SK-N-SH (cell line): ENCODE results near the gene CFAP58. TPM values are rescaled to one million over a fixed set of nuclear protein-coding genes. Genes with fewer than 3 reads are reported as not detected.

ENCODE experiments used
- CTCF ChIA-PET: fragments of 300-600, 350-600 bp; formaldehyde crosslinking; extraction: SDS; loops from one replicate; lab custom pipeline; 2021; lab: Yijun Ruan, JAX
- POLR2A ChIA-PET: fragments of 350-600 bp; sonication (Branson Sonifier 250); formaldehyde crosslinking; extraction: SDS; loops from one replicate; lab custom pipeline; 2020; ENCODE audit warnings: antibody characterized with exemption, inconsistent platforms; lab: Yijun Ruan, JAX
- DNase-seq: peaks from one replicate; pipeline ENCODE4 v3.0.0; 2012
- H2AFZ ChIP-seq: fragments of 200-600 bp; sonication (generic); 2 replicates; pipeline ENCODE4 v1.8.1; 2016; ENCODE audit warnings: antibody characterized with exemption, mild to moderate bottlenecking, low read depth
- H3F3A ChIP-seq: fragments of 200-600 bp; sonication (generic); replicated peaks from 2 replicates; pipeline ENCODE3; 2016; ENCODE audit warnings: antibody characterized with exemption, mild to moderate bottlenecking; ENCODE audit not compliant: insufficient read depth
- H3K27ac ChIP-seq, 2 experiments: fragments of 200-500 bp in 1 of 2; fragments of 200-600 bp in 1 of 2; sonication (Bioruptor generic) in 1 of 2; sonication (generic), shearing (Covaris generic) in 1 of 2; 2 replicates each; pipeline versions ENCODE4 v1.5.1 to v1.6.1; 2014 to 2016; ENCODE audit warnings: low read depth in 2 of 2, inconsistent platforms in 1 of 2, low read length in 1 of 2, mild to moderate bottlenecking in 1 of 2, mixed read lengths in 1 of 2
- H3K27me3 ChIP-seq: fragments of 200-600 bp; sonication (generic), shearing (Covaris generic); 2 replicates; pipeline ENCODE4 v1.6.1; 2016; ENCODE audit warnings: mixed run types; ENCODE audit not compliant: insufficient read depth
- H3K36me3 ChIP-seq, 2 experiments: fragments of 200-500 bp in 1 of 2; fragments of 200-600 bp in 1 of 2; sonication (Bioruptor generic) in 1 of 2; sonication (generic) in 1 of 2; replicated peaks in 1 of 2; 2 replicates each; pipeline versions ENCODE3 to v1.5.1; 2014 to 2016; ENCODE audit warnings: low read length in 1 of 2, mild to moderate bottlenecking in 1 of 2; ENCODE audit not compliant: insufficient read depth in 2 of 2, control insufficient read depth in 1 of 2
- H3K4me1 ChIP-seq, 2 experiments: fragments of 200-500 bp in 1 of 2; fragments of 200-600 bp in 1 of 2; sonication (Bioruptor generic) in 1 of 2; sonication (generic), shearing (Covaris generic) in 1 of 2; 2 replicates each; pipeline versions ENCODE4 v1.5.1 to v1.6.1; 2014 to 2016; ENCODE audit warnings: low read depth in 1 of 2, low read length in 1 of 2, mixed run types in 1 of 2; ENCODE audit not compliant: insufficient read depth in 2 of 2, control insufficient read depth in 1 of 2
- H3K4me2 ChIP-seq: fragments of 200-600 bp; sonication (generic), shearing (Covaris generic); 2 replicates; pipeline ENCODE4 v1.6.1; 2017; ENCODE audit warnings: mixed run types
- H3K4me3 ChIP-seq, 2 experiments: fragments of 200-500 bp in 1 of 2; fragments of 200-600 bp in 1 of 2; sonication (Bioruptor generic) in 1 of 2; sonication (generic), shearing (Covaris generic) in 1 of 2; 2 replicates each; pipeline versions ENCODE4 v1.5.1 to v1.8.1; 2014 to 2016; ENCODE audit warnings: low read depth in 2 of 2, inconsistent platforms in 1 of 2, low read length in 1 of 2, mild to moderate bottlenecking in 1 of 2, mixed read lengths in 1 of 2, moderate library complexity in 1 of 2
- H3K79me2 ChIP-seq: fragments of 200-600 bp; sonication (generic); 2 replicates; pipeline ENCODE4 v1.8.1; 2017; ENCODE audit warnings: mild to moderate bottlenecking; ENCODE audit not compliant: insufficient read depth
- H3K9ac ChIP-seq: fragments of 200-600 bp; sonication (generic); 2 replicates; pipeline ENCODE4 v1.6.1; 2017; ENCODE audit warnings: mixed run types
- H3K9me2 ChIP-seq: fragments of 200-600 bp; sonication (generic); 2 replicates; pipeline ENCODE4 v1.6.1; 2017; ENCODE audit warnings: mixed run types
- H3K9me3 ChIP-seq: fragments of 200-600 bp; sonication (generic); 2 replicates; pipeline ENCODE4 v1.6.1; 2017; ENCODE audit warnings: mixed run types, mild to moderate bottlenecking, moderate library complexity
- H4K20me1 ChIP-seq: fragments of 200-600 bp; sonication (generic); 2 replicates; pipeline ENCODE4 v1.6.1; 2017; ENCODE audit warnings: mild to moderate bottlenecking, mixed run types; ENCODE audit not compliant: insufficient read depth
- EP300 ChIP-seq, 2 experiments: IDR thresholded peaks; 2 replicates each; pipeline versions ENCODE4 v1.4.0 to v1.6.1; 2012; ENCODE audit warnings: borderline replicate concordance in 1 of 2, low read depth in 1 of 2, low read length in 1 of 2
- MAX ChIP-seq: IDR thresholded peaks from 2 replicates; pipeline ENCODE4 v1.4.0; 2012; ENCODE audit warnings: low read depth
- MXI1 ChIP-seq: IDR thresholded peaks from 2 replicates; pipeline ENCODE4 v1.6.1; 2012; ENCODE audit warnings: mild to moderate bottlenecking, low read depth, low read length, improper control_type of control experiment
- NRF1 ChIP-seq: IDR thresholded peaks from 2 replicates; pipeline ENCODE4 v1.6.1; 2012; ENCODE audit warnings: low read depth, mild to moderate bottlenecking, low read length
- RAD21 ChIP-seq: IDR thresholded peaks from 2 replicates; pipeline ENCODE4 v1.6.1; 2012; ENCODE audit warnings: mild to moderate bottlenecking, low read length
- SIN3A ChIP-seq: IDR thresholded peaks from 2 replicates; pipeline ENCODE4 v1.6.1; 2012; ENCODE audit warnings: low read depth, mild to moderate bottlenecking, low read length, moderate library complexity, borderline replicate concordance
- SMC3 ChIP-seq: IDR thresholded peaks from 2 replicates; pipeline ENCODE4 v1.6.1; 2012; ENCODE audit warnings: low read depth, low read length, improper control_type of control experiment
- YY1 ChIP-seq: IDR thresholded peaks from 2 replicates; pipeline ENCODE4 v1.4.0; 2012; ENCODE audit warnings: low read depth, mild to moderate bottlenecking
- ZBTB33 ChIP-seq: IDR thresholded peaks from 2 replicates; pipeline ENCODE4 v1.4.0; 2012; ENCODE audit warnings: low read depth, borderline replicate concordance
- WGBS: methylation state at CpG from one replicate; pipeline ENCODE4 v1.1.6; 2017; ENCODE audit warnings: low lambda C conversion rate; 5-methylcytosine and 5-hydroxymethylcytosine counted together
- polyA plus RNA-seq, 3 experiments: library from polyadenylated mRNA; depleted of rRNA; stranded (reverse); fragments of >200 nt; gene quantifications; 2 replicates each; pipeline ENCODE4 v1.2.3, GENCODE V29; 2012
- TF ChIP-seq, protein P1 (sequence below): fragments of 200-600 bp; sonication (generic); IDR thresholded peaks from 2 replicates; pipeline ENCODE4 v1.6.1; 2017; ENCODE audit warnings: antibody characterized with exemption, mild to moderate bottlenecking, moderate library complexity

Gene CFAP58, protein sequence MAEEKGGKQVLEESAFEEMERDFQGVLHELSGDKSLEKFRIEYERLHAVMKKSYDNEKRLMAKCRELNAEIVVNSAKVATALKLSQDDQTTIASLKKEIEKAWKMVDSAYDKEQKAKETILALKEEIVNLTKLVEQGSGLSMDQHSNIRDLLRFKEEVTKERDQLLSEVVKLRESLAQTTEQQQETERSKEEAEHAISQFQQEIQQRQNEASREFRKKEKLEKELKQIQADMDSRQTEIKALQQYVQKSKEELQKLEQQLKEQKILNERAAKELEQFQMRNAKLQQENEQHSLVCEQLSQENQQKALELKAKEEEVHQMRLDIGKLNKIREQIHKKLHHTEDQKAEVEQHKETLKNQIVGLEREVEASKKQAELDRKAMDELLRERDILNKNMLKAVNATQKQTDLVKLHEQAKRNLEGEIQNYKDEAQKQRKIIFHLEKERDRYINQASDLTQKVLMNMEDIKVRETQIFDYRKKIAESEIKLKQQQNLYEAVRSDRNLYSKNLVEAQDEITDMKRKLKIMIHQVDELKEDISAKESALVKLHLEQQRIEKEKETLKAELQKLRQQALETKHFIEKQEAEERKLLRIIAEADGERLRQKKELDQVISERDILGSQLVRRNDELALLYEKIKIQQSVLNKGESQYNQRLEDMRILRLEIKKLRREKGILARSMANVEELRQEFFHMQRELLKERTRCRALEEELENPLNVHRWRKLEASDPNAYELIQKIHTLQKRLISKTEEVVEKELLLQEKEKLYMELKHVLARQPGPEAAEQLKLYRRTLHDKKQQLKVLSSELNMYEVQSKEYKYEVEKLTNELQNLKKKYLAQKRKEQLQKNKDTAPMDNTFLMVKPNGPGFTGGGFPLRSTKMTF
- 0.38 and 0.47 TPM in 2 replicates for polyA plus RNA-seq (2012; rRNA removed)
- 0.52 and 0.86 TPM in 2 replicates for polyA plus RNA-seq (2012; cell fraction: cytosol; rRNA removed)
- polyA plus RNA-seq (2012; cell fraction: nucleus; rRNA removed), result 0.29 and 0.95 TPM in 2 replicates

GRCh38 chr10:104353325-104354048 is at the start of gene CFAP58:
Gene CFAP58, plus strand, starts transcription at chr10:104353833. Its CDS starts 65 bp downstream, at chr10:104353898.
- Histone ChIP-seq H3K36me3 (no peaks in the 10 kb centered on the region), H3K9me3 (no peaks in the 10 kb centered on the region), H3K4me1 (peaks cover 5 to 13% of the 10 kb centered on the region in 2 experiments; a peak in 3 of 4 replicates), H4K20me1 (no peaks in the 10 kb centered on the region), H3K27me3 (no peaks in the 10 kb centered on the region), H2AFZ (peak within 1 kb of the TSS; percentile 87), H3K9me2 (no peaks in the 10 kb centered on the region), H3K27ac (0 out of 4 replicates have a peak within 1 kb of the TSS, but pooled peaks of 1 of the 2 experiments have one; percentile 31), H3F3A (peaks cover 11% of the 10 kb centered on the region), H3K4me3 (peak within 1 kb of the TSS; percentile 64 to 66), H3K9ac (peak within 1 kb of the TSS; percentile 52), H3K4me2 (peak within 1 kb of the TSS; percentile 77), H3K79me2 (no peaks in the 10 kb centered on the region)
- peak; percentile 89 for DNase-seq
- CTCF ChIA-PET, result interaction anchor here (0.5 to 6.1 kb wide), 42 partner anchors 8 to 466 kb away, joined by 3 to 152 read pairs (median 4); partner anchors contain the start of gene ITPRIP
- WGBS, result 8% methylated on average over 21 of the region's 43 CpGs
- POLR2A ChIA-PET, result no interaction called here
- TF ChIP-seq SIN3A, result peak; percentile 88; the same call in 1 of the 2 replicates
- TF ChIP-seq ZBTB33, result no peak
- TF ChIP-seq RAD21, result peak; percentile 9; the same call in 1 of the 2 replicates
- peak; percentile 28; the same call in 1 of the 2 replicates for TF ChIP-seq NRF1
- TF ChIP-seq MXI1, result peak; percentile 89
- no peak for TF ChIP-seq YY1
- no peak for TF ChIP-seq EP300 (IDR thresholded peaks at IDR 0.05; ENCODE audit: borderline replicate concordance in 1 of 2, low read depth in 1 of 2, low read length in 1 of 2)
- TF ChIP-seq SMC3, result 0 out of 2 replicates have a peak, but pooled peaks have one; percentile 5
- TF ChIP-seq MAX, result 0 out of 2 replicates have a peak, but pooled peaks have one; percentile 71
- TF ChIP-seq, protein P1, sequence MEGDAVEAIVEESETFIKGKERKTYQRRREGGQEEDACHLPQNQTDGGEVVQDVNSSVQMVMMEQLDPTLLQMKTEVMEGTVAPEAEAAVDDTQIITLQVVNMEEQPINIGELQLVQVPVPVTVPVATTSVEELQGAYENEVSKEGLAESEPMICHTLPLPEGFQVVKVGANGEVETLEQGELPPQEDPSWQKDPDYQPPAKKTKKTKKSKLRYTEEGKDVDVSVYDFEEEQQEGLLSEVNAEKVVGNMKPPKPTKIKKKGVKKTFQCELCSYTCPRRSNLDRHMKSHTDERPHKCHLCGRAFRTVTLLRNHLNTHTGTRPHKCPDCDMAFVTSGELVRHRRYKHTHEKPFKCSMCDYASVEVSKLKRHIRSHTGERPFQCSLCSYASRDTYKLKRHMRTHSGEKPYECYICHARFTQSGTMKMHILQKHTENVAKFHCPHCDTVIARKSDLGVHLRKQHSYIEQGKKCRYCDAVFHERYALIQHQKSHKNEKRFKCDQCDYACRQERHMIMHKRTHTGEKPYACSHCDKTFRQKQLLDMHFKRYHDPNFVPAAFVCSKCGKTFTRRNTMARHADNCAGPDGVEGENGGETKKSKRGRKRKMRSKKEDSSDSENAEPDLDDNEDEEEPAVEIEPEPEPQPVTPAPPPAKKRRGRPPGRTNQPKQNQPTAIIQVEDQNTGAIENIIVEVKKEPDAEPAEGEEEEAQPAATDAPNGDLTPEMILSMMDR, result peak; percentile 63
